Activated B cell treated with CpG ODN at 0.5 μM for 24 hours (primary cell): ENCODE data around the gene RBM47. TPM values are rescaled to one million over a fixed set of nuclear protein-coding genes. Genes with fewer than 3 reads are reported as not detected.

Experiments used
- ATAC-seq: fragments of 200-7000 bp; cut with Tn5 transposase; one replicate; pipeline ENCODE4 v1.10.0; 2021; ENCODE audit warnings: low read depth, mild to moderate bottlenecking, moderate library complexity
- CTCF ChIA-PET: fragments of 350-600 bp; sonication (Branson Sonifier 250); formaldehyde crosslinking; loops from one replicate; lab custom pipeline; 2021; ENCODE audit warnings: antibody characterized with exemption; lab: Charles Lee
- POLR2A ChIA-PET: fragments of 350-600 bp; sonication (Branson Sonifier 250); formaldehyde crosslinking; loops from one replicate; lab custom pipeline; 2021; ENCODE audit warnings: antibody characterized with exemption; lab: Charles Lee
- DNase-seq: peaks from one replicate; pipeline ENCODE4 v3.0.0; 2022
- H3K27ac Mint-ChIP-seq: one replicate; pipeline ENCODE4 v1.8.0; 2020; ENCODE audit warnings: mixed read lengths
- H3K27me3 Mint-ChIP-seq: one replicate; pipeline ENCODE4 v1.8.0; 2021; ENCODE audit warnings: mixed read lengths
- H3K36me3 Mint-ChIP-seq: one replicate; pipeline ENCODE4 v1.8.0; 2021; ENCODE audit warnings: low read depth, mixed read lengths
- H3K4me1 Mint-ChIP-seq: one replicate; pipeline ENCODE4 v1.8.0; 2021; ENCODE audit warnings: mixed read lengths
- H3K4me3 Mint-ChIP-seq: one replicate; pipeline ENCODE4 v1.8.0; 2020; ENCODE audit warnings: mild to moderate bottlenecking, mixed read lengths
- H3K9me3 Mint-ChIP-seq: one replicate; pipeline ENCODE4 v1.8.0; 2020; ENCODE audit warnings: mixed read lengths
- intact Hi-C: fragments of 100-400 bp; cut with micrococcal nuclease; formaldehyde crosslinking; loops from one replicate; pipeline ENCODE4 v1.15.1; 2024
- total RNA-seq: library from RNA; stranded (reverse); gene quantifications from 2 replicates; pipeline ENCODE4 v1.2.3, GENCODE V29; 2022
- TF ChIP-seq, protein P1 (sequence below): fragments of 200-600 bp; IDR thresholded peaks from one replicate; pipeline ENCODE4 v1.8.0; 2022; ENCODE audit warnings: antibody characterized with exemption, mild to moderate bottlenecking

Gene RBM47
- total RNA-seq, 1 donor from 2014 or later = 8.0 TPM

DNA sequence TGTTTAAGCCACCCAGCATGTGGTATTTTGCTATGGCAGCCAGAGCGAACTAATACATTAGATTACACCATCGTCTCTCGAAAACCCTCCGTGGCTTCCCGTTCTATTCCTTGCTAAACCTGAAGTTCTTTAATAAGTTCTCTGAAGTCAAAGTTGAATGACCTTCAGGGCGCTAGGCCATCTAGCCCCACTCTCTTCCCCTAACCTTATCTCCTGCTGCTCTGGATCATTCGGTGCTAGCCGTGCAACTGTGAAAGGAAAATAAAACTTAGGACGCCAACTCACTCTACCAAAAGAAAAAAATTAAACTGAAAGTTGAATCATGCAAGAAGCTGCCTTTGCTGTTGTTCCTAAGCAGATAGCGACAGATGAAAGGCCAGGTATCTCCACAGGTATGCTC is 254.6 kb downstream of the RBM47 start:
- Mint-ChIP-seq H3K27ac (no peak overlapping the region), H3K9me3 (no peaks in the 10 kb centered on the region), H3K4me3 (no peak overlapping the region), H3K36me3 (no peaks in the 10 kb centered on the region), H3K27me3 (no peaks in the 10 kb centered on the region), H3K4me1 (no peaks in the 10 kb centered on the region)
- POLR2A ChIA-PET = no interaction called here
- ATAC-seq = no peak
- CTCF ChIA-PET = no interaction called here
- DNase-seq = no peak
- TF ChIP-seq, protein P1, sequence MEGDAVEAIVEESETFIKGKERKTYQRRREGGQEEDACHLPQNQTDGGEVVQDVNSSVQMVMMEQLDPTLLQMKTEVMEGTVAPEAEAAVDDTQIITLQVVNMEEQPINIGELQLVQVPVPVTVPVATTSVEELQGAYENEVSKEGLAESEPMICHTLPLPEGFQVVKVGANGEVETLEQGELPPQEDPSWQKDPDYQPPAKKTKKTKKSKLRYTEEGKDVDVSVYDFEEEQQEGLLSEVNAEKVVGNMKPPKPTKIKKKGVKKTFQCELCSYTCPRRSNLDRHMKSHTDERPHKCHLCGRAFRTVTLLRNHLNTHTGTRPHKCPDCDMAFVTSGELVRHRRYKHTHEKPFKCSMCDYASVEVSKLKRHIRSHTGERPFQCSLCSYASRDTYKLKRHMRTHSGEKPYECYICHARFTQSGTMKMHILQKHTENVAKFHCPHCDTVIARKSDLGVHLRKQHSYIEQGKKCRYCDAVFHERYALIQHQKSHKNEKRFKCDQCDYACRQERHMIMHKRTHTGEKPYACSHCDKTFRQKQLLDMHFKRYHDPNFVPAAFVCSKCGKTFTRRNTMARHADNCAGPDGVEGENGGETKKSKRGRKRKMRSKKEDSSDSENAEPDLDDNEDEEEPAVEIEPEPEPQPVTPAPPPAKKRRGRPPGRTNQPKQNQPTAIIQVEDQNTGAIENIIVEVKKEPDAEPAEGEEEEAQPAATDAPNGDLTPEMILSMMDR = no peak
- intact Hi-C loops = loop anchor here (10.0 kb wide), 1 partner anchor 530 kb away; no protein-coding TSS in a partner anchor

- Mint-ChIP-seq H3K27ac (no peak overlapping the region), H3K4me1 (no peaks in the 10 kb centered on the region), H3K27me3 (no peaks in the 10 kb centered on the region), H3K36me3 (no peaks in the 10 kb centered on the region), H3K4me3 (no peak overlapping the region), H3K9me3 (no peaks in the 10 kb centered on the region)
- CTCF ChIA-PET = no interaction called here
- DNase-seq (no peak), ATAC-seq (no peak)
- intact Hi-C loops = loop anchor here (10.0 kb wide), 1 partner anchor 531 kb away; no protein-coding TSS in a partner anchor
- POLR2A ChIA-PET = no interaction called here
- TF ChIP-seq, protein P1 = no peak
Measured at GRCh38 chr4:40373636-40374035, 256.0 kb downstream of the RBM47 start.

Other genes starting within 250 kb of the RBM47 start
- 1.4 and 1.6 TPM in 2 replicates for gene NSUN7, start 120.1 kb upstream of the RBM47 start, total RNA-seq